ENCODE data around the gene POLR2I. TPM values are rescaled to one million over a fixed set of nuclear protein-coding genes. Genes with fewer than 3 reads are reported as not detected.

Gene POLR2I
- total and polyA plus RNA-seq, 2 experiments from 2014 or later: 94.0 to 413 TPM

GRCh38 chr19:36092566-36092965 is 22.1 kb downstream of the POLR2I start:
- Mint-ChIP-seq H3K27ac (no peak overlapping the region), H3K4me1 (no peaks in the 10 kb centered on the region), H3K36me3 (ENCODE audit: low read depth) (peaks cover 75% of the 10 kb centered on the region), H3K4me3 (no peak overlapping the region), H3K27me3 (ENCODE audit: insufficient read depth, low read depth, poor library complexity) (peaks cover 5% of the 10 kb centered on the region), H3K9me3 (no peaks in the 10 kb centered on the region)
- Histone ChIP-seq H4K20me1 (replicated peaks; ENCODE audit: insufficient read depth) (no peaks in the 10 kb centered on the region; the same call in 1 of the 2 replicates), H3K4me1 (ENCODE audit: insufficient read depth) (no peaks in the 10 kb centered on the region), H3K27me3 (ENCODE audit: insufficient read depth) (no peaks in the 10 kb centered on the region), H2AFZ (no peak overlapping the region), H3K9me2 (ENCODE audit: insufficient read depth) (no peaks in the 10 kb centered on the region), H3F3A (replicated peaks; ENCODE audit: low read depth) (0 out of 2 replicates have a peak, but pooled peaks cover 2% of the 10 kb centered on the region), H3K27ac (ENCODE audit: low read depth) (no peak overlapping the region), H3K4me3 (no peak overlapping the region), H3K36me3 (ENCODE audit: insufficient read depth) (peaks cover 22% of the 10 kb centered on the region), H3K79me2 (replicated peaks; ENCODE audit: insufficient read depth) (no peaks in the 10 kb centered on the region), H3K4me2 (no peak overlapping the region)
- DNase-seq (ENCODE audit: low spot score): no peak
- TF ChIP-seq EZH2 (IDR thresholded peaks at IDR 0.05; ENCODE audit: low read depth, unreplicated experiment) (no peak), ZNF114 (CRISPR knock-in tag; IDR thresholded peaks at IDR 0.05) (no peak), POLR2AphosphoS5 (IDR thresholded peaks at IDR 0.05; ENCODE audit: low read depth) (no peak), ZNF331 (CRISPR knock-in tag; IDR thresholded peaks at IDR 0.05; ENCODE audit: low read depth) (no peak), NANOG (IDR thresholded peaks at IDR 0.05; ENCODE audit: borderline replicate concordance) (no peak), STAT1 (IDR thresholded peaks at IDR 0.05; ENCODE audit: unreplicated experiment) (no peak), CTCF (conservative IDR thresholded peaks at IDR 0.05; ENCODE audit: low read depth in 2 of 2) (no peak), ETS1 (IDR thresholded peaks at IDR 0.05) (no peak), REST (IDR thresholded peaks at IDR 0.05; ENCODE audit: unreplicated experiment) (no peak), JUNB (IDR thresholded peaks at IDR 0.05; ENCODE audit: unreplicated experiment) (no peak), CREB1 (CRISPR knock-in tag; IDR thresholded peaks at IDR 0.05; ENCODE audit: low read depth) (no peak), ZNF462 (CRISPR knock-in tag; IDR thresholded peaks at IDR 0.05) (no peak), EZH2phosphoT487 (IDR thresholded peaks at IDR 0.05; ENCODE audit: unreplicated experiment) (no peak)
- ATAC-seq: no peak
